OCI-LY1 (cell line): ENCODE data around the gene RALGPS2.

ENCODE experiments used
- H2AFZ ChIP-seq: fragments of 200-600 bp; sonication (generic), shearing (Covaris generic); 2 replicates; pipeline ENCODE4 v1.6.0; 2014; ENCODE audit warnings: antibody characterized with exemption, mild to moderate bottlenecking, low read length
- H3F3A ChIP-seq: fragments of 200-600 bp; sonication (generic), shearing (Covaris generic); 2 replicates; pipeline ENCODE4 v1.6.0; 2014; ENCODE audit warnings: mild to moderate bottlenecking, antibody characterized with exemption, low read length, moderate library complexity; ENCODE audit not compliant: insufficient read depth
- H3K27ac ChIP-seq: fragments of 200-600 bp; sonication (generic); 2 replicates; pipeline ENCODE4 v1.5.1; 2014; ENCODE audit warnings: low read length, mixed run types, mild to moderate bottlenecking, low read depth; ENCODE audit not compliant: poor library complexity, severe bottlenecking
- H3K27me3 ChIP-seq: fragments of 200-600 bp; sonication (generic); 2 replicates; pipeline ENCODE4 v1.6.0; 2014; ENCODE audit warnings: antibody characterized with exemption, mild to moderate bottlenecking, low read length, moderate library complexity; ENCODE audit not compliant: insufficient read depth
- H3K36me3 ChIP-seq: fragments of 200-600 bp; sonication (generic); 2 replicates; pipeline ENCODE4 v1.6.1; 2014; ENCODE audit warnings: mild to moderate bottlenecking, antibody characterized with exemption, low read length, moderate library complexity, mixed read lengths; ENCODE audit not compliant: insufficient read depth
- H3K4me1 ChIP-seq: fragments of 200-600 bp; sonication (generic); 2 replicates; pipeline ENCODE4 v1.5.1; 2014; ENCODE audit warnings: mild to moderate bottlenecking, low read length, moderate library complexity; ENCODE audit not compliant: insufficient read depth, severe bottlenecking
- H3K4me2 ChIP-seq: fragments of 200-600 bp; sonication (generic), shearing (Covaris generic); 2 replicates; pipeline ENCODE4 v1.6.1; 2014; ENCODE audit warnings: low read length
- H3K4me3 ChIP-seq: fragments of 200-600 bp; sonication (generic); 2 replicates; pipeline ENCODE4 v1.5.1; 2014; ENCODE audit warnings: low read length, low read depth, mild to moderate bottlenecking, mixed read lengths; ENCODE audit not compliant: poor library complexity, severe bottlenecking
- H3K79me2 ChIP-seq: fragments of 200-600 bp; shearing (Covaris generic); 2 replicates; pipeline ENCODE4 v1.6.1; 2016; ENCODE audit warnings: mixed run types, low read length, mixed read lengths; ENCODE audit not compliant: insufficient read depth
- H3K9ac ChIP-seq: fragments of 200-600 bp; sonication (generic), shearing (Covaris generic); 2 replicates; pipeline ENCODE4 v1.6.1; 2014; ENCODE audit warnings: mild to moderate bottlenecking, low read length, mixed read lengths
- H3K9me2 ChIP-seq: fragments of 200-600 bp; sonication (generic), shearing (Covaris generic); 2 replicates; pipeline ENCODE4 v1.6.1; 2014; ENCODE audit warnings: low read depth, mild to moderate bottlenecking, low read length, mixed read lengths
- H3K9me3 ChIP-seq: fragments of 200-600 bp; shearing (Covaris generic); 2 replicates; pipeline ENCODE4 v1.6.1; 2014; ENCODE audit warnings: low read length, mixed read lengths
- H4K20me1 ChIP-seq: fragments of 200-600 bp; sonication (generic), shearing (Covaris generic); 2 replicates; pipeline ENCODE4 v1.6.0; 2016; ENCODE audit warnings: mild to moderate bottlenecking, low read length; ENCODE audit not compliant: insufficient read depth
- CTCF ChIP-seq: fragments of 200-600 bp; sonication (generic), shearing (Covaris generic); IDR thresholded peaks from 2 replicates; pipeline ENCODE4 v1.5.1; 2017; ENCODE audit warnings: mild to moderate bottlenecking, antibody characterized with exemption, low read length, moderate library complexity, mixed read lengths
- EZH2 ChIP-seq: fragments of 200-600 bp; sonication (generic), shearing (Covaris generic); IDR thresholded peaks from 2 replicates; pipeline ENCODE4 v1.8.0; 2017; ENCODE audit warnings: borderline replicate concordance, mixed run types, mild to moderate bottlenecking, antibody characterized with exemption, low read length, moderate library complexity, mixed read lengths

Gene RALGPS2

GRCh38 chr1:178723546-178723945 is 1.5 kb upstream of the RALGPS2 start:
- peaks cover 63% of the 10 kb centered on the region for H3K4me1 ChIP-seq
- H3K4me3 ChIP-seq = peak overlapping the region; percentile 90
- H3K79me2 ChIP-seq = peaks cover 29% of the 10 kb centered on the region
- H3K9me2 ChIP-seq = no peaks in the 10 kb centered on the region
- H2AFZ ChIP-seq = no peak overlapping the region
- H3K27ac ChIP-seq = peak overlapping the region; percentile 92
- peaks cover 37% of the 10 kb centered on the region for H3K36me3 ChIP-seq
- H4K20me1 ChIP-seq = no peaks in the 10 kb centered on the region
- H3K4me2 ChIP-seq = peak overlapping the region; percentile 66
- TF ChIP-seq EZH2 (no peak), CTCF (no peak)
- H3K27me3 ChIP-seq = no peaks in the 10 kb centered on the region
- H3K9ac ChIP-seq = peak overlapping the region; percentile 67
- 0 out of 2 replicates have a peak, but pooled peaks cover 3% of the 10 kb centered on the region for H3F3A ChIP-seq
- no peaks in the 10 kb centered on the region for H3K9me3 ChIP-seq

GRCh38 chr1:178724376-178724727 is 692 bp upstream of the RALGPS2 start:
- Histone ChIP-seq H3K4me3 (peak overlapping the region; percentile 90), H3F3A (0 out of 2 replicates have a peak, but pooled peaks cover 3% of the 10 kb centered on the region), H3K27ac (peak overlapping the region; percentile 92), H3K27me3 (no peaks in the 10 kb centered on the region), H2AFZ (no peak overlapping the region), H3K4me1 (peaks cover 63% of the 10 kb centered on the region), H4K20me1 (no peaks in the 10 kb centered on the region), H3K79me2 (peaks cover 38% of the 10 kb centered on the region), H3K9me2 (no peaks in the 10 kb centered on the region), H3K4me2 (peak overlapping the region; percentile 66), H3K36me3 (peaks cover 43% of the 10 kb centered on the region), H3K9me3 (no peaks in the 10 kb centered on the region), H3K9ac (peak overlapping the region; percentile 67)
- TF ChIP-seq CTCF (no peak), EZH2 (no peak)

- no peaks in the 10 kb centered on the region for H4K20me1 ChIP-seq
- no peaks in the 10 kb centered on the region for H3F3A ChIP-seq
- no peaks in the 10 kb centered on the region for H3K9me2 ChIP-seq
- peak overlapping the region; percentile 92 for H3K27ac ChIP-seq
- H3K9me3 ChIP-seq = no peaks in the 10 kb centered on the region
- no peaks in the 10 kb centered on the region for H3K27me3 ChIP-seq
- peaks cover 60% of the 10 kb centered on the region for H3K4me1 ChIP-seq
- peak overlapping the region; percentile 90 for H3K4me3 ChIP-seq
- H3K79me2 ChIP-seq = peaks cover 50% of the 10 kb centered on the region
- peak overlapping the region; percentile 67 for H3K9ac ChIP-seq
- TF ChIP-seq EZH2 (no peak), CTCF (peak; percentile 9; the same call in 1 of the 2 replicates)
- H3K36me3 ChIP-seq = peaks cover 49% of the 10 kb centered on the region
- peak overlapping the region; percentile 95 for H3K4me2 ChIP-seq
- no peak overlapping the region for H2AFZ ChIP-seq
Measured at GRCh38 chr1:178725466-178726086, 532 bp downstream of the RALGPS2 start.
